Measurements from ENCODE around the gene PTCH2.

GRCh38 chr1:44849575-44850132 is 6.6 kb upstream of the PTCH2 start:
- no peak for TF ChIP-seq CTCF (IDR thresholded peaks at IDR 0.05)
- no peak for TF ChIP-seq POLR2A (IDR thresholded peaks at IDR 0.05)
